ENCODE data around the gene LHX6. TPM values are rescaled to one million over a fixed set of nuclear protein-coding genes. Genes with fewer than 3 reads are reported as not detected.

The LHX6 gene
- total RNA-seq, 1 donor from 2014 or later, result 8.1 TPM

GRCh38 chr9:122248448-122248865, 19.7 kb upstream of the LHX6 start:
- TF ChIP-seq, protein P1, sequence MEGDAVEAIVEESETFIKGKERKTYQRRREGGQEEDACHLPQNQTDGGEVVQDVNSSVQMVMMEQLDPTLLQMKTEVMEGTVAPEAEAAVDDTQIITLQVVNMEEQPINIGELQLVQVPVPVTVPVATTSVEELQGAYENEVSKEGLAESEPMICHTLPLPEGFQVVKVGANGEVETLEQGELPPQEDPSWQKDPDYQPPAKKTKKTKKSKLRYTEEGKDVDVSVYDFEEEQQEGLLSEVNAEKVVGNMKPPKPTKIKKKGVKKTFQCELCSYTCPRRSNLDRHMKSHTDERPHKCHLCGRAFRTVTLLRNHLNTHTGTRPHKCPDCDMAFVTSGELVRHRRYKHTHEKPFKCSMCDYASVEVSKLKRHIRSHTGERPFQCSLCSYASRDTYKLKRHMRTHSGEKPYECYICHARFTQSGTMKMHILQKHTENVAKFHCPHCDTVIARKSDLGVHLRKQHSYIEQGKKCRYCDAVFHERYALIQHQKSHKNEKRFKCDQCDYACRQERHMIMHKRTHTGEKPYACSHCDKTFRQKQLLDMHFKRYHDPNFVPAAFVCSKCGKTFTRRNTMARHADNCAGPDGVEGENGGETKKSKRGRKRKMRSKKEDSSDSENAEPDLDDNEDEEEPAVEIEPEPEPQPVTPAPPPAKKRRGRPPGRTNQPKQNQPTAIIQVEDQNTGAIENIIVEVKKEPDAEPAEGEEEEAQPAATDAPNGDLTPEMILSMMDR (IDR thresholded peaks at IDR 0.05), result no peak
- H3K36me3 ChIP-seq, result peaks cover 93% of the 10 kb centered on the region
- peaks cover 5% of the 10 kb centered on the region for H3K4me1 ChIP-seq
- DNase-seq (no peak), ATAC-seq (no peak)
- no peaks in the 10 kb centered on the region for H3K9me3 ChIP-seq
- H3K27ac ChIP-seq, result no peak overlapping the region
- H3K4me3 ChIP-seq, result no peak overlapping the region
- no peaks in the 10 kb centered on the region for H3K27me3 ChIP-seq (ENCODE audit: low read depth)
- intact Hi-C loops (cut with DNase I), result no loop called here

- ATAC-seq (no peak), DNase-seq (no peak)
- H3K36me3 ChIP-seq, result peaks cover 100% of the 10 kb centered on the region
- H3K4me1 ChIP-seq, result no peaks in the 10 kb centered on the region
- no peaks in the 10 kb centered on the region for H3K9me3 ChIP-seq
- no peaks in the 10 kb centered on the region for H3K27me3 ChIP-seq (ENCODE audit: low read depth)
- intact Hi-C loops (cut with DNase I), result no loop called here
- H3K4me3 ChIP-seq, result no peak overlapping the region
- no peak overlapping the region for H3K27ac ChIP-seq
- TF ChIP-seq, protein P1 (IDR thresholded peaks at IDR 0.05), result no peak
These were observed 17.9 kb upstream of the LHX6 start for GRCh38 chr9:122246666-122247065.

DNA sequence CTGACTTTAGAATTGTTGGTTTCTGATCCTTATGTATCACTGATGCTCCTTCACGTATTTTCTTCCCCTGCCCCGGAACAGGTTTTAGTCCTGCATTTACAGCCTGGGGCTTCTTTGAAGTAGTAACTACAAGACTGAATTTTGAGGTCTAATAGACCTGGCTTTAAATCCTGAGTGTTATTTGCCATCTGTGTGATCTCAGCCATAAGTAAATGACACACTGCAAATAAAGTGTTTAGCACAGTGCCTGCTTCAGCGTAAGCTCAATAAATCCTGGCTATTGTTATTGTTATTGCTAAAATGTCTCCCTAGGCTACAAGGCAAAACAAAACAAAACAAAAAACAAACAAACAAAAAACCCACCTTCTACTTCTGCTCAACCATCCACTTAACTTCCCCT, 15.6 kb upstream of the LHX6 start:
- H3K4me1 ChIP-seq, result no peaks in the 10 kb centered on the region
- ATAC-seq, result no peak
- H3K27ac ChIP-seq, result no peak overlapping the region
- intact Hi-C loops (cut with DNase I), result no loop called here
- no peaks in the 10 kb centered on the region for H3K9me3 ChIP-seq
- no peak overlapping the region for H3K4me3 ChIP-seq
- H3K27me3 ChIP-seq (ENCODE audit: low read depth), result no peaks in the 10 kb centered on the region
- TF ChIP-seq, protein P1 (IDR thresholded peaks at IDR 0.05), result no peak
- H3K36me3 ChIP-seq, result peaks cover 99% of the 10 kb centered on the region
- no peak for DNase-seq

- no peaks in the 10 kb centered on the region for H3K9me3 ChIP-seq
- peaks cover 59% of the 10 kb centered on the region for H3K36me3 ChIP-seq
- intact Hi-C loops (cut with DNase I), result no loop called here
- no peak overlapping the region for H3K27ac ChIP-seq
- H3K4me3 ChIP-seq, result no peak overlapping the region
- ATAC-seq, result no peak
- TF ChIP-seq, protein P1 (IDR thresholded peaks at IDR 0.05), result no peak
- no peaks in the 10 kb centered on the region for H3K4me1 ChIP-seq
- DNase-seq, result no peak
- no peaks in the 10 kb centered on the region for H3K27me3 ChIP-seq (ENCODE audit: low read depth)
These were observed 11.0 kb upstream of the LHX6 start for GRCh38 chr9:122239722-122240121.

DNA sequence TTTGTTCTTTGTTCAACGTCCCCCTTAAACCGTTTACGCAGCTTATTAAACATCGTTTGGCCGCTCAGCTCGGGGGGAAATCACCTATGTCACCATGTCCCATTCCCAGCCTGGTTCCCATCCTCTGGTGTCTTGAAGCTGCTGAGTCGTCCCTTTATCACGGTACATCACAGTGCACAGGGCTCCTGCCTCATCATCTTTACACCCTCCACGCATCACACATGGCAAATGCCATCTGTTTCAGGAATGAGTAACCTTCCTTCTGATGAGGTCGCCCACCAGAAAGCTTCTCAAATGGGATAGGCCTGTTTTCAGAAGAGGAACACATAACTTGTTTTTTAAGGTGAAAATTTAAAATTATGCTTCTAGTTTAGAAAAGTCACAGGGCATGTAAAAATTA, 7.9 kb upstream of the LHX6 start:
- no peak for ATAC-seq
- Histone ChIP-seq H3K4me3 (no peak overlapping the region), H3K9me3 (no peaks in the 10 kb centered on the region), H3K36me3 (peaks cover 28% of the 10 kb centered on the region), H3K4me1 (no peaks in the 10 kb centered on the region), H3K27ac (no peak overlapping the region), H3K27me3 (ENCODE audit: low read depth) (no peaks in the 10 kb centered on the region)
- intact Hi-C loops (cut with DNase I), result no loop called here
- no peak for DNase-seq
- TF ChIP-seq, protein P1 (IDR thresholded peaks at IDR 0.05), result no peak
